ENCODE results near the gene RNH1. TPM values are rescaled to one million over a fixed set of nuclear protein-coding genes. Genes with fewer than 3 reads are reported as not detected.

RNH1 gene
- total and polyA plus RNA-seq, 10 of the 15 experiments (the other 5 are each of a cell fraction or from before 2014, with no cell fraction given), result 2.3 to 162 (median 72.1) TPM

DNA sequence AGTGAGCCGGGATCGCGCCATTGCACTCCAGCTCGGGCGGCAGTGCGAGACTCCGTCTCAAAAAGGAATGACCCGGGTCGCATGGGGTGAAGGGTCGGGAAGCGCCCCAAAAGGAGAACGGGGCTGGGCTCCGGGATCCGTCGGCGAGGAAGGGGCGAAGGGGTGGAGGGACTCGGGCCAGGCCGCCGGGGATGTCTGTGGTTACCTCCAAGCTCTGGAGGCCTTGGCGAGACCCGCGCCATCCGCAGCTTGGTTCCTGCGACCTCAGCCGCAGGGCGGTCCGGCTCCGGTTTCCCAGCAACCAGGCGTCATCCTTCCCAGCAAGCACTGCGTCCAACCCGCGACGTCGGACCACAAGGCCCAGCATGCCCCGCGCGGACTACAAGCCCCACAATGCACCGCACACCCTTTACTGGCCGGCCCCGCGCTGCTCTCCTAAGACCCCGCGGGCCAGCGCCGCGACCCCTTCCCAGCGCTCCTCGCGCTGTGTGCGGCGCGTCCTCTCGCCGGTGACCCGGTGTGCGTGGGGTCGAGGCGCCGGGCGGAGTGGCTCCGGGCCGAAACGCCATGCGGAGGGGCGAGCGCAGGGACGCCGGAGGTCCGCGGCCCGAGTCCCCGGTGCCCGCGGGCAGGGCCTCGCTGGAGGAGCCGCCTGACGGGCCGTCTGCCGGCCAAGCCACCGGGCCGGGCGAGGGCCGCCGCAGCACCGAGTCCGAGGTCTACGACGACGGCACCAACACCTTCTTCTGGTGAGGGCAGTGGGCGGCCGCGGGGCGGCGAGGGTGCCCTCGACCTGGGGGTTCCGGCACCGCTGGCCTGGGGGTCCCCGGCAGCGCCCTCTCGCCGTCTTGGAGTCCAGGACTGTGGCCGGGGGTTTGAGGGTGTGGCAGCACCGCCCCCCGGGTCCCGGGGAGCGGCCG is 56.9 kb downstream of the RNH1 start, which contains the start of gene PTDSS2 (continued):
- TF ChIP-seq CBFB (IDR thresholded peaks at IDR 0.05; ENCODE audit: low read depth) (peak; percentile 59; the same call in 1 of the 2 replicates), GATAD2B (conservative IDR thresholded peaks at IDR 0.05; ENCODE audit: low read depth) (peak; percentile 98), HCFC1 (IDR thresholded peaks at IDR 0.05; ENCODE audit: low read length) (peak; percentile 99), ZNF24 (IDR thresholded peaks at IDR 0.05) (0 out of 2 replicates have a peak, but pooled peaks have one; percentile 21), RAD51 (IDR thresholded peaks at IDR 0.05) (no peak), RBBP5 (conservative IDR thresholded peaks at IDR 0.05) (no peak), EZH2 (IDR thresholded peaks at IDR 0.05; ENCODE audit: borderline replicate concordance, control insufficient read depth, low read depth, low read length) (no peak), ZSCAN29 (IDR thresholded peaks at IDR 0.05) (no peak), RCOR1 (conservative IDR thresholded peaks at IDR 0.05; ENCODE audit: low read depth, low read length) (0 out of 2 replicates have a peak, but pooled peaks have one; percentile 23), RUNX3 (IDR thresholded peaks at IDR 0.05; ENCODE audit: low read length) (peak; percentile 80), IKZF2 (IDR thresholded peaks at IDR 0.05) (no peak; a peak in 1 of 4 replicates), ASH2L (IDR thresholded peaks at IDR 0.05; ENCODE audit: borderline replicate concordance, low read depth) (no peak), PAX5 (IDR thresholded peaks at IDR 0.05; ENCODE audit: borderline replicate concordance, low read depth, low read length) (no peak), SREBF1 (IDR thresholded peaks at IDR 0.05; ENCODE audit: low read length) (peak; percentile 81)
- TF ChIP-seq, protein P1, sequence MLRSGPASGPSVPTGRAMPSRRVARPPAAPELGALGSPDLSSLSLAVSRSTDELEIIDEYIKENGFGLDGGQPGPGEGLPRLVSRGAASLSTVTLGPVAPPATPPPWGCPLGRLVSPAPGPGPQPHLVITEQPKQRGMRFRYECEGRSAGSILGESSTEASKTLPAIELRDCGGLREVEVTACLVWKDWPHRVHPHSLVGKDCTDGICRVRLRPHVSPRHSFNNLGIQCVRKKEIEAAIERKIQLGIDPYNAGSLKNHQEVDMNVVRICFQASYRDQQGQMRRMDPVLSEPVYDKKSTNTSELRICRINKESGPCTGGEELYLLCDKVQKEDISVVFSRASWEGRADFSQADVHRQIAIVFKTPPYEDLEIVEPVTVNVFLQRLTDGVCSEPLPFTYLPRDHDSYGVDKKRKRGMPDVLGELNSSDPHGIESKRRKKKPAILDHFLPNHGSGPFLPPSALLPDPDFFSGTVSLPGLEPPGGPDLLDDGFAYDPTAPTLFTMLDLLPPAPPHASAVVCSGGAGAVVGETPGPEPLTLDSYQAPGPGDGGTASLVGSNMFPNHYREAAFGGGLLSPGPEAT (IDR thresholded peaks at IDR 0.05; ENCODE audit: low read depth), result 0 out of 2 replicates have a peak, but pooled peaks have one; percentile 14
